IPS-18a (cell line): ENCODE results near the gene BMP7.

Source experiments
- H3K27ac ChIP-seq: one replicate; pipeline ENCODE4 v1.5.1; 2013; ENCODE audit warnings: low read length
- H3K27me3 ChIP-seq: one replicate; pipeline ENCODE4 v1.6.1; 2013; ENCODE audit warnings: mild to moderate bottlenecking, low read length; ENCODE audit not compliant: control insufficient read depth, insufficient read depth
- H3K36me3 ChIP-seq: one replicate; pipeline ENCODE4 v1.6.1; 2013; ENCODE audit warnings: low read depth, low read length; ENCODE audit not compliant: control insufficient read depth
- H3K4me1 ChIP-seq: one replicate; pipeline ENCODE4 v1.6.1; 2013; ENCODE audit warnings: low read depth, low read length; ENCODE audit not compliant: control insufficient read depth
- H3K4me3 ChIP-seq: one replicate; pipeline ENCODE4 v1.5.1; 2013; ENCODE audit warnings: low read length
- H3K9ac ChIP-seq: one replicate; pipeline ENCODE4 v1.6.1; 2013; ENCODE audit warnings: mild to moderate bottlenecking, low read length, moderate library complexity
- H3K9me3 ChIP-seq: one replicate; pipeline ENCODE4 v1.6.1; 2013; ENCODE audit warnings: low read depth, low read length; ENCODE audit not compliant: control insufficient read depth

BMP7 gene

DNA sequence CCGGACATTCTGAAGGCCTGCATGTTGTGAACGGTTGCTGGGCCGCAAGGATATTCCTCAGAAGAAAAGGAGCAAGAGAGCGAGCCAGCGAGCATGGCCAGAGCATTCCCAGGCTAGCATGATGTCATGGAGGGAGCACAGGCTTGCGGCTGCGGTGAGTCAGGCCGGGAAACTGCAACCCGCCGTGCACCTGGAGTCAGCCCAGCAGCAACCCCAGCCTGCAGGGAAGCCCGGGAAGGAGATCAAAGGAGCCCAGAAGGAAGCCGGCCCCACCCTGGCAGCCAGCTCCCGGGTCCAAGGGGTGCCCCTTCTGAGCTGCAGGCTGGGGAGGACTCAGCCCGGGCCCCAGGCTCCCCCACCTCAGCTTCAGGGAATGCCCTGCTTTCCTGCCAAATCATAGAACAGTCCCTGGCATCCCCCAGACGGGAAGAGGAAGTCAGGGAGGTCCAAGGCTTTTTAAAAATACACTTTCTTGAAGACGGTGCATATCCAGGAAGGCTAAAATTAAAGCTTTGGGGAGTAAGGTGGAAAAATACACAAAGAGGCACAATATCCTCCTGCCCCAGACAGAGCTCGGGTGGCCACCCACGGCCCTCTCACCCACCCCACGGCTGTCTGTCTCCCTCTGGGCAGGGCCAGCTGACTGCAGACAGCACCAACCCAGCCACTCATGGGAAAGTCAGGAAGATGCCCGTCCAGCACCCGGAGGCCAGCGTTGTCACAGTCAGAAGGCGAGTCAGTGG is 53.7 kb downstream of the BMP7 start:
- H3K4me1 ChIP-seq = peaks cover 31% of the 10 kb centered on the region
- H3K27ac ChIP-seq = no peak overlapping the region
- no peaks in the 10 kb centered on the region for H3K9me3 ChIP-seq
- peaks cover 21% of the 10 kb centered on the region for H3K27me3 ChIP-seq
- no peaks in the 10 kb centered on the region for H3K36me3 ChIP-seq
- H3K4me3 ChIP-seq = peak overlapping the region; percentile 17
- H3K9ac ChIP-seq = no peak overlapping the region

DNA sequence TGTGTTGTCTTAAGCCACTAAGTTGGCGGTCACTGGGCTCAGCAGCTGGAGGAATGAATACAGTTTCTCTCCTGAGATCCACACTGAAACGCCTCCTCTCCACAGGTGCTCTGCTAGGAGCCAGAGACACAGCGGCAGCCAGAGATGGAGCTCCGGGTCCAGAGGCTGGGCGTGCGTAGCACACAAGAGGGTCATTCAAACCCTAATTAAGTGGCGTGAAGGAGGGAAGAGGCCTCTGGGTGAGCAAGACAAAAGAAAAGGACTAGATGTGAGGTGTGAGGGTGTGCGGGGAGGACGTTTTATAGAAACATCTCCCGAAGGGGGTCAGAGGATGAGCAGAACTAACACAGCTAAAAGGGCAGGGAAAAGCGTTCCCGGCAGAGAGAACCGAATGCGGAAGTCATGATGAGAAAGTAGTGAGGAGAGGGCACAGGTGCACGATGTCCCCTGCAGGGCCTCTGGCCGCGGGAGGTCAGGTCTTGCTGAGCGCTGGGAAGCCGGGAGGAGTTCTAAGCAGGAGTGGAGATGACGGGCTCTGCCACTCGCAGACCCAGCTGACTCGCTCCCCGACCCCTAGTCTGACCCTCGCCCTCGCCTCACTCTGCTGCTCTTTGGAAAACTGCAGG is 54.4 kb downstream of the BMP7 start:
- no peak overlapping the region for H3K27ac ChIP-seq
- peak overlapping the region; percentile 17 for H3K4me3 ChIP-seq
- peaks cover 21% of the 10 kb centered on the region for H3K27me3 ChIP-seq

DNA sequence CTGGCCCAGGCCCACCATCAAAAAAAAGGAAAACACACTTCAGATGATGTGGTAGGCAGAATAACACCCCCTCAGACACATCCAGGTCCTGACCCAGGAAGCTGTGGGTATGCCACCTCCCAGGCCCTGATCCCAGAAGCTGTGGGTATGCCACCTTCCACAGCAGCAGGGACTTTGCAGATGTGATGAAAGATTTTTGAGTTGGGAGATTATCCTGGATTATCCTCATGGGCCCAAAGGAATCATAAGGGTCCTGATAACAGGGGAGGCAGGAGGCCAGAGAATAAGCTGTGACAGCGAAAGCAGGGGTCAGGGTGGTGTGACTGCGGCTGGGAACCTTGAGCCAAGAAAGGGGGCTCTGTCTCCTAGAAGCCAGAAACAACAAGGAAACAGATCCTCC is 55.0 kb downstream of the BMP7 start:
- Histone ChIP-seq H3K4me1 (peaks cover 31% of the 10 kb centered on the region), H3K9ac (no peak overlapping the region), H3K4me3 (peak overlapping the region; percentile 17), H3K27ac (no peak overlapping the region), H3K36me3 (no peaks in the 10 kb centered on the region), H3K27me3 (peaks cover 21% of the 10 kb centered on the region), H3K9me3 (no peaks in the 10 kb centered on the region)

More for the DNA sequence above, 54.4 kb downstream of the BMP7 start:
- Histone ChIP-seq H3K9ac (no peak overlapping the region), H3K9me3 (no peaks in the 10 kb centered on the region), H3K36me3 (no peaks in the 10 kb centered on the region), H3K4me1 (peaks cover 31% of the 10 kb centered on the region)

DNA sequence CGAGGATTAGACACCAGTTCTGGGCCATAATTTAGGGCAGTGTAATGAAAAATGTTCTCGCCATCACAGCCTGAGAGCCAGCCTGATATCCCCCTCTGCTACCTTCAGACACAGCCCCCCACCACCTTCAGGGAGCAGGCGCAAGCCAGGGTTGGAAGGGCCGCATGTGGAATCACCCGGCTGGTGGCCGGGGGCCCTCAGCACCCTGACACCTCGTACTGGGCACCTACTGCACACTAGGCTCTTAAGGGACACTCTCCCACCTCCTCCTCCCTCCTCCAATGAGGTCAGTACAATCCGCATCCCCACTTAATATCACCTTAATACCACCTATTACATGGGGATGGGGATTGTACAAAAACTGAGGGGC is 55.5 kb downstream of the BMP7 start:
- Histone ChIP-seq H3K4me1 (peaks cover 31% of the 10 kb centered on the region), H3K36me3 (no peaks in the 10 kb centered on the region), H3K27me3 (peaks cover 21% of the 10 kb centered on the region), H3K27ac (no peak overlapping the region), H3K9me3 (no peaks in the 10 kb centered on the region), H3K4me3 (no peak overlapping the region), H3K9ac (no peak overlapping the region)

DNA sequence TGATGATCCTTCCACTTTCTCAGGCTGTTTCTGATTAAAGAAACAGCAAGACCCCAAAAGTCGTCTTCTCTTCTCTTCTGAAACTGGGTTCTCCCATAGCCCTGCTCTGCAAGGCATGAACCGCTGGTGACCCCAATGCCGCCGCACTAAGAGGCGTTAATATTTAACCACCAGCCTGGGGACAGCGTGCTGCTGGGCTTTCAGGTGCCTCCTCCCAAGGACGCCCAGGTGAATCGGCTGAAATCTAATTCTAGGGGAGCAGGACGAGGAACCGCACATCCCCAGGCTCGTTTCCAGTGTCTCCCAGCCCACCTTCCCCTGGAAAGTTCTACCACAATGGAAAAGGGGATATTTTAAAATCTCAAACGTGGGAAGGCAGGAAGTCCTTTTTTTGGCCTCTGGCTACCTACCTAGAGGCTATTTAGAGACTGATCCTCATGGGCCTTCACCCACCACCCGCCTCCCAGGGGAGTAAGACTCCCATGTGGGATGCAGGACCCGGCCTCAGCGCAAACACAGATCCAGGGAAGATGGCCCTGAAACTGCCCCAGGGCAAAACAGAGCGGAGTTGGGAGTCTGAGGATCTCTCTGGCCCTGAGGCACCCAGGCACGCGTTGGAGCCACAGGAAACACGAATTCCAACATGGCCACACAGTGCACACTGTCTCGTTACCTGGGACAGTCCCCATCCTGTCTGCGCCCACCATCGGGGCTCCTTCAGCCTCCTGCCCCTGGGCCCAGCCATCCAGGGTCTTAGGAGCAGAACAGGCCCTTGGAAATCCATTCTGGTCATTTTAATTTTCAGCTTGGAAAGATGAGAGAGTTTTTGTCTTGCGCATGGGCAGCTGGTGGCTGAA is 56.2 kb downstream of the BMP7 start:
- no peaks in the 10 kb centered on the region for H3K36me3 ChIP-seq
- H3K27me3 ChIP-seq = peaks cover 21% of the 10 kb centered on the region
- no peaks in the 10 kb centered on the region for H3K9me3 ChIP-seq
- H3K4me3 ChIP-seq = no peak overlapping the region
- no peak overlapping the region for H3K27ac ChIP-seq
- no peak overlapping the region for H3K9ac ChIP-seq
- H3K4me1 ChIP-seq = peaks cover 31% of the 10 kb centered on the region

DNA sequence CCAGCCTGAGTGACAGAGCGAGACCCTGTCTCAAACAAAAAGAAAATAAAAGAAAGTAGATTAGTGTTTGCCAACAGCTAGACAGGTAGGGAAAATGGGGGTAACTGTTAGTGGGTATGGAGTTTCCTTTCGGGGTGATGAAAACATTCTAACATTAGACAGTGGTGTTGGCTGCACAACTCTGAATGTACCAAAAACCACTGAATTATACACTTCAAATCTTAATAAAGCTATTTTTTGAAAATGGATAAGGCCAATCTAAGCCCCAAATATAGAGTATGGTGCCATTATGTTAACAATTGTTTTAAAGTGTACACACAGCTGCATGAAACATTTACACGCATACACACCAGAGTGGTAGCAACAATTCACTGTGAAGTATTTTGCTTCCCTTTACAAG is 57.0 kb downstream of the BMP7 start:
- H3K4me1 ChIP-seq = peaks cover 31% of the 10 kb centered on the region
- no peak overlapping the region for H3K27ac ChIP-seq
- H3K9ac ChIP-seq = no peak overlapping the region
- no peaks in the 10 kb centered on the region for H3K9me3 ChIP-seq
- H3K4me3 ChIP-seq = no peak overlapping the region
- peaks cover 20% of the 10 kb centered on the region for H3K27me3 ChIP-seq
- H3K36me3 ChIP-seq = no peaks in the 10 kb centered on the region

DNA sequence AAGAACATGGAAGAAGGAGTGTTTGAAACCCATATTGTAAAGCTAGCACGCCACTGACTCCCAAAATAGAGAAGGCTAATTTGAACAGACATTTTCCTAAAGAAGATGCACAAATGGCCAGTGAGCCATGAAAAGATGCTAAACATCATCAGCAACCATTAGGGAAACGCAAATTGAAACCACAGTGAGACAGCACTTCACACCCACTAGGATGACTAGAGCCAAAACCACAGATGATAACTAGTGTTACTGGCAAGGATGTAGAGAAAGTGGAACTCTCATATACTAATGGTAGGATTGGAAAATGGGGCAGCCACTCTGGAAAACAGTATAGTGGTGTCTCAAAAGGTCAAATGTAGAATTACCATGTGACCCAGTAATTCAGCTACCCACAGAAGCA is 58.2 kb downstream of the BMP7 start:
- H3K9me3 ChIP-seq = no peaks in the 10 kb centered on the region

DNA sequence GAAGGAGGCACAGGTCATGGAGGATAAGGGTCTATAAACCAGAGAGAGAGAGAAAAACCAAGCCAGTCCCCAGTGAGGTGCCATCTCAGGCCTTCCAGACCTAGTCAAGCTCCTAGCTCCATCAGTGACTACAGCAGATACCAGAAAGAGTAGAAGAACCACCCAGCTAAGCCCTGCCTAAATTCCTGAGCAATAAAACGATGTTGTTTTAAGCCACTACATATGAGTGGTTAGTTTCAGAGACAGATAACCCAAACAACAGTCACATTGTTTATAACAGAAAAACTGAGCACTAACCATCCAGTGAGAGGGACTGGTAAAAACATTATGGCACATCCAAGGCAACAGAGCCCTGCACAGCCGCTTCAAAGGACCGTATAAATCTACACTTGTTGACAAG is 59.2 kb downstream of the BMP7 start:
- Histone ChIP-seq H3K27me3 (peaks cover 5% of the 10 kb centered on the region), H3K36me3 (no peaks in the 10 kb centered on the region), H3K4me1 (peaks cover 19% of the 10 kb centered on the region), H3K27ac (no peak overlapping the region), H3K9me3 (no peaks in the 10 kb centered on the region), H3K9ac (no peak overlapping the region), H3K4me3 (no peak overlapping the region)

More for the DNA sequence above, 58.2 kb downstream of the BMP7 start:
- H3K27me3 ChIP-seq = peaks cover 8% of the 10 kb centered on the region
- H3K36me3 ChIP-seq = no peaks in the 10 kb centered on the region
- H3K27ac ChIP-seq = no peak overlapping the region
- H3K4me3 ChIP-seq = no peak overlapping the region
- H3K9ac ChIP-seq = no peak overlapping the region
- peaks cover 29% of the 10 kb centered on the region for H3K4me1 ChIP-seq

DNA sequence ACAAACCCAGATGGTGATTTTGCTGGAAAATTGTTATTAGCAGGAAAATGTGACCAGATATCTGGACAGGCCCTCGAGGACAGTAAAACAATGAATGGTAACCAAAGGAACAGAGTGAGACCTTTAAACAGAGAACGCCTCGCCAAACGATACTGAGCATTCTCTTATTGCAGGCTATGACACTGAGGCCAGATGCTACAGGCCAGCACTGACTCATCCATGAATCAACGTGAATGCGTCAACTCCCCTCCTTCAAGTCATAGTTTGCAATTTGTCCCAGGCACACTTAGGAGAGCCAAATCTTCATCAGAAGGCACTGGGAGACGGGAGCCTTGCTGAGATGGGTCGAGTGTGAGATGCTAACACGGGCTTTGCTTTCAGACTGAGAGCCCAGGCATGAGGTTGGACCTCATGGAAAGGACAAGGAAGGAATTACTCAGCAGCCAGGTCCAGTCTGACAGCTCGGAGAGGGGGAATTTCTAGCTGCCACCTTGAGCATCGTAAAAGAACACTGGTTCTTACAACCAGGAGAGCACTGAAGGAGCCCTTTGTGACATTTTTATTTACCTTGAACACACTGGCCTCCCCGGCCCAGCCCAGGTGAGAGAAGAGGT is 60.7 kb downstream of the BMP7 start:
- no peaks in the 10 kb centered on the region for H3K36me3 ChIP-seq
- no peaks in the 10 kb centered on the region for H3K27me3 ChIP-seq
- H3K27ac ChIP-seq = no peak overlapping the region
- H3K4me1 ChIP-seq = peaks cover 5% of the 10 kb centered on the region
- H3K9ac ChIP-seq = no peak overlapping the region
- no peaks in the 10 kb centered on the region for H3K9me3 ChIP-seq
- H3K4me3 ChIP-seq = no peak overlapping the region

DNA sequence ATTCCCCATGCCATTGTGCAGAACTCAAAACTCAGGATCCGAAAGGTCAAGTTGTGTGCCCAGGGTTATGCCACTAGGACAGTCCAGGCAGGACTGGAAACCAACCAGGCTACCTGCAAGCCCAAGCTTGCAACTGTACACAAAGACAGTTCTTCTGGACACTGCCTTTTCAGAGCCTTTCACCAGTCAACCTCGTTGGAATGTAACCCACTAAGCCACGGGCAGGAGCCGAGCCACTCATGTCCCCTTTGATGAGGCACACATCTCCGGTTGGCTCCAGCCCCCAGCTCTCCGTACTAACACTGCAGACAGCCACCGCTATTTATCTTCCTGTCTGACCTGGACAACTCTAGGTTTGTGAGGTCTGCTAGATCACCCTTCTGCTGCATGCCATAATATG is 62.5 kb downstream of the BMP7 start:
- Histone ChIP-seq H3K27ac (no peak overlapping the region), H3K4me1 (peaks cover 5% of the 10 kb centered on the region), H3K9ac (no peak overlapping the region), H3K9me3 (no peaks in the 10 kb centered on the region), H3K4me3 (no peak overlapping the region), H3K27me3 (no peaks in the 10 kb centered on the region), H3K36me3 (no peaks in the 10 kb centered on the region)

DNA sequence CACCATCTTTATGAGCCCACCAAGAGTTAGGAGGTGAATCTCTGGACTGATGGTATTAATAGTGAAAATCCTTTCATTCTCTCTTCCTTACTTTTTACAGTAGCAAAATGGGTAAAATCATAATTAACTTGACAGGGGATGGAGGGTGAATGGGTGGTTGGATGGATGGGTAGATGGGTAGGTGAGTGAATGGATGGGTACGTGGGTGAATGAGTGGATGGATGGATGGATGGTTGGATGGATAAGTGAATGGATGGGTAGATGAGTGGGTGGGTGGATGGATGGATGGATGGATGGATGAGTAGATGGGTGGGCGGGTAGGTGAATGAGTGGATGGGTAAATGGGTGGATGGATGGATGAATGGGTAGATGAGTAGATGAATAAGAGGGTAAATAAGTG is 63.2 kb downstream of the BMP7 start:
- H3K27ac ChIP-seq = no peak overlapping the region
- no peak overlapping the region for H3K4me3 ChIP-seq
- H3K36me3 ChIP-seq = no peaks in the 10 kb centered on the region
- no peaks in the 10 kb centered on the region for H3K9me3 ChIP-seq
- no peak overlapping the region for H3K9ac ChIP-seq
- H3K4me1 ChIP-seq = peaks cover 9% of the 10 kb centered on the region
- H3K27me3 ChIP-seq = no peaks in the 10 kb centered on the region
